Measurements from ENCODE around the gene WWOX. TPM values are rescaled to one million over a fixed set of nuclear protein-coding genes. Genes with fewer than 3 reads are reported as not detected.

Gene WWOX
- total and polyA plus RNA-seq, 2 of the 8 experiments (the other 6 are each of a cell fraction or from before 2014, with no cell fraction given): 5.4 to 16.7 TPM

GRCh38 chr16:78763821-78764440 lies 664.5 kb downstream of the WWOX start (continued):
- TF ChIP-seq CTCF (IDR thresholded peaks at IDR 0.05; ENCODE audit: control extremely low read depth in 1 of 3, insufficient read depth in 1 of 3, low read depth in 1 of 3, low read length in 3 of 3): no peak
- TF ChIP-seq YY1 (IDR thresholded peaks at IDR 0.05; ENCODE audit: low read depth, low read length): no peak
- no peak for TF ChIP-seq ATF2 (IDR thresholded peaks at IDR 0.05; ENCODE audit: low read length)
- no peak for TF ChIP-seq RNF2 (IDR thresholded peaks at IDR 0.05; ENCODE audit: borderline replicate concordance, low read depth, low read length, missing control alignments, poor library complexity, severe bottlenecking)
- no peak for TF ChIP-seq SP1 (IDR thresholded peaks at IDR 0.05; ENCODE audit: low read depth, low read length)
- no peak for TF ChIP-seq RFX5 (IDR thresholded peaks at IDR 0.05; ENCODE audit: borderline replicate concordance, low read depth, low read length)

Data from H1 (cell line).